ENCODE data around the gene VWDE. TPM values are rescaled to one million over a fixed set of nuclear protein-coding genes. Genes with fewer than 3 reads are reported as not detected.
A peak's percentile ranks its signal among the peaks of the same experiment; 100 is the strongest.

The VWDE gene
- total RNA-seq, 3 donors from 2014 or later = 8.8 to 17.0 TPM; not detected in 1

GRCh38 chr7:12389089-12389700 is 14.5 kb downstream of the VWDE start:
- intact Hi-C loops (cut with DNase I; ENCODE audit: low total_unique reads) = no loop called here
- H3K9me3 ChIP-seq = no peaks in the 10 kb centered on the region

DNA sequence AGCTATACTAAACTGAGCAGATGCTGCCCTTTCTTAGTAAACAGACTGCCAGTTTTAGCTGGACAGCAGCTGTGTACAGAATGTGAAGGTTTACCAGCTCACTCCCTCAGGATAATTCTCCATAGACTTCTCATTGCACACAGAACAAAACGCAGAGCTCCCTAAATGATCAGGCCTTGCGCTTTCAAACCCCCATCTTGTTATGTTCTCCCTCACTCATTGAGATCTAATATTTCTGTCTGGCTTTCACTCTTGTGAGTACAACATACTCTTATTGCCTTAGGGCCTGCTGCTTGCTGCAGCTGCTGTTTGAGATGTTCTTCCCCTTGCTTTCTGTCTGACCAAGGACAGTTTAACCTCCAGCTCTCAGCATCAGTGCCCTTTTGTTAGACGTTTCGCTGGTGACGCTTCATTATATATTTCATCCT is 17.3 kb downstream of the VWDE start:
- Histone ChIP-seq H3K4me1 (no peaks in the 10 kb centered on the region), H3K27me3 (no peaks in the 10 kb centered on the region), H3K36me3 (no peaks in the 10 kb centered on the region), H3K27ac (no peak overlapping the region), H3K4me3 (no peak overlapping the region), H3K9me3 (no peaks in the 10 kb centered on the region)
- DNase-seq (ENCODE audit: low spot score in 2 of 2) = no peak
- TF ChIP-seq POLR2AphosphoS5 (IDR thresholded peaks at IDR 0.05) (no peak), POLR2A (IDR thresholded peaks at IDR 0.05) (no peak)
- TF ChIP-seq, protein P1, sequence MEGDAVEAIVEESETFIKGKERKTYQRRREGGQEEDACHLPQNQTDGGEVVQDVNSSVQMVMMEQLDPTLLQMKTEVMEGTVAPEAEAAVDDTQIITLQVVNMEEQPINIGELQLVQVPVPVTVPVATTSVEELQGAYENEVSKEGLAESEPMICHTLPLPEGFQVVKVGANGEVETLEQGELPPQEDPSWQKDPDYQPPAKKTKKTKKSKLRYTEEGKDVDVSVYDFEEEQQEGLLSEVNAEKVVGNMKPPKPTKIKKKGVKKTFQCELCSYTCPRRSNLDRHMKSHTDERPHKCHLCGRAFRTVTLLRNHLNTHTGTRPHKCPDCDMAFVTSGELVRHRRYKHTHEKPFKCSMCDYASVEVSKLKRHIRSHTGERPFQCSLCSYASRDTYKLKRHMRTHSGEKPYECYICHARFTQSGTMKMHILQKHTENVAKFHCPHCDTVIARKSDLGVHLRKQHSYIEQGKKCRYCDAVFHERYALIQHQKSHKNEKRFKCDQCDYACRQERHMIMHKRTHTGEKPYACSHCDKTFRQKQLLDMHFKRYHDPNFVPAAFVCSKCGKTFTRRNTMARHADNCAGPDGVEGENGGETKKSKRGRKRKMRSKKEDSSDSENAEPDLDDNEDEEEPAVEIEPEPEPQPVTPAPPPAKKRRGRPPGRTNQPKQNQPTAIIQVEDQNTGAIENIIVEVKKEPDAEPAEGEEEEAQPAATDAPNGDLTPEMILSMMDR (IDR thresholded peaks at IDR 0.05) = no peak
- intact Hi-C loops (cut with DNase I; ENCODE audit: low total_unique reads) = no loop called here

More at GRCh38 chr7:12389089-12389700, 14.5 kb downstream of the VWDE start:
- TF ChIP-seq POLR2AphosphoS5 (IDR thresholded peaks at IDR 0.05) = no peak
- TF ChIP-seq, protein P1 (IDR thresholded peaks at IDR 0.05) = peak in 2 of 3 donors; percentile 49 to 55
- no peaks in the 10 kb centered on the region for H3K36me3 ChIP-seq
- no peak overlapping the region for H3K27ac ChIP-seq
- H3K27me3 ChIP-seq = no peaks in the 10 kb centered on the region
- DNase-seq (ENCODE audit: low spot score in 2 of 2) = no peak
- no peak overlapping the region for H3K4me3 ChIP-seq
- H3K4me1 ChIP-seq = no peaks in the 10 kb centered on the region

DNA sequence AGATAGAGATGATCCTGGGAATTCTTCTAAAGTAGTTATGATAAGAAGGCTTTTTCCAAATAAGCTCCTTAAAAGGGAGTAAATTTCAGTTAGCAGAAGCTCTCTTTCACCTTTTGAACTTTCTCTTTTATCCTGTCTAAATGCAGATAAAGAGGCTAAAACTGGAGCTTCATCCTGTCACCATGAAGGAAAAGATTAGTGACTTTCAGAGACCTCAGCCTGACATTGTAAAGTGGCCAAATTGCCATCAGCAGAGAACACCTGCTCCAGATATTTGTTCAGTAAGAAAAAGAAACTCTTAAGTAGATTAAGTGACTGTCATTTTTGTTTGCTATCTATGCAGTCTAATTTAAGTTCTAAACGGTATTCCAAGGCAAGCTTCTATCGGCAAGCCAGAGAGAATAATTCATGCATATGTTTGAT is 18.3 kb downstream of the VWDE start:
- H3K36me3 ChIP-seq = no peaks in the 10 kb centered on the region

GRCh38 chr7:12383377-12383776 is 20.3 kb downstream of the VWDE start:
- Histone ChIP-seq H3K27me3 (no peaks in the 10 kb centered on the region), H3K36me3 (no peaks in the 10 kb centered on the region), H3K4me1 (no peaks in the 10 kb centered on the region), H3K9me3 (no peaks in the 10 kb centered on the region), H3K4me3 (no peak overlapping the region), H3K27ac (no peak overlapping the region)
- intact Hi-C loops (cut with DNase I; ENCODE audit: low total_unique reads) = no loop called here
- TF ChIP-seq, protein P1 (IDR thresholded peaks at IDR 0.05) = no peak
- TF ChIP-seq POLR2AphosphoS5 (IDR thresholded peaks at IDR 0.05) (no peak), POLR2A (IDR thresholded peaks at IDR 0.05) (no peak)
- DNase-seq (ENCODE audit: low spot score in 2 of 2) = no peak

More for the DNA sequence above, 18.3 kb downstream of the VWDE start:
- Histone ChIP-seq H3K27ac (no peak overlapping the region), H3K9me3 (no peaks in the 10 kb centered on the region), H3K4me1 (no peaks in the 10 kb centered on the region), H3K27me3 (no peaks in the 10 kb centered on the region), H3K4me3 (no peak overlapping the region)
- no peak for DNase-seq (ENCODE audit: low spot score in 2 of 2)
- intact Hi-C loops (cut with DNase I; ENCODE audit: low total_unique reads) = no loop called here
- TF ChIP-seq POLR2AphosphoS5 (IDR thresholded peaks at IDR 0.05) = no peak
- TF ChIP-seq, protein P1 (IDR thresholded peaks at IDR 0.05) = no peak
- no peak for TF ChIP-seq POLR2A (IDR thresholded peaks at IDR 0.05)

- Histone ChIP-seq H3K27me3 (no peaks in the 10 kb centered on the region), H3K4me1 (no peaks in the 10 kb centered on the region), H3K4me3 (no peak overlapping the region), H3K36me3 (no peaks in the 10 kb centered on the region), H3K27ac (no peak overlapping the region), H3K9me3 (no peaks in the 10 kb centered on the region)
- no peak for DNase-seq (ENCODE audit: low spot score in 2 of 2)
- TF ChIP-seq, protein P1 (IDR thresholded peaks at IDR 0.05) = no peak
- TF ChIP-seq POLR2A (IDR thresholded peaks at IDR 0.05) (no peak), POLR2AphosphoS5 (IDR thresholded peaks at IDR 0.05) (no peak)
- intact Hi-C loops (cut with DNase I; ENCODE audit: low total_unique reads) = no loop called here
Measured at GRCh38 chr7:12378389-12378788, 25.3 kb downstream of the VWDE start.
